ENCODE data around the gene SND1. TPM values are rescaled to one million over a fixed set of nuclear protein-coding genes. Genes with fewer than 3 reads are reported as not detected.

Gene SND1
- total and polyA plus RNA-seq, 10 of the 15 experiments (the other 5 are each of a cell fraction or from before 2014, with no cell fraction given) = 52.4 to 270 (median 146) TPM

DNA sequence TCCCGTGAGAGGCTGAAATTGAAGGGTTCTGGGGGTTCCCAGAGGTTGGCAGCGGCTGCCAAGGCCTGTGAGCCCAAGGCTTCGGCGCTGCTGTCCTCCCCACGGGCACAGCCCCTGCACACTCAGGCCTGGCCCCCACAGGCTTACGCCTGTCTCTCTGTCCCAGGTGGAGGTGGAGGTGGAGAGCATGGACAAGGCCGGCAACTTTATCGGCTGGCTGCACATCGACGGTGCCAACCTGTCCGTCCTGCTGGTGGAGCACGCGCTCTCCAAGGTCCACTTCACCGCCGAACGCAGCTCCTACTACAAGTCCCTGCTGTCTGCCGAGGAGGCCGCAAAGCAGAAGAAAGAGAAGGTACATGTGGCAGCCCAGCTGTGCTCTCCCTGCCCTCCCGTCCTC is 422.3 kb downstream of the SND1 start:
- FAIRE-seq = no peak
- Histone ChIP-seq H2AFZ (ENCODE audit: control insufficient read depth, low read depth, low read length) (no peak overlapping the region), H3K9ac (ENCODE audit: control insufficient read depth, insufficient read depth, low read length) (no peak overlapping the region), H3K27me3 (replicated peaks in 1 of 2; ENCODE audit: control insufficient read depth in 2 of 2, insufficient read depth in 2 of 2, low read length in 1 of 2) (no peaks in the 10 kb centered on the region), H3K36me3 (ENCODE audit: control insufficient read depth in 2 of 2, insufficient read depth in 2 of 2, low read length in 1 of 2) (peaks cover 29 to 42% of the 10 kb centered on the region in 2 experiments), H4K20me1 (ENCODE audit: control insufficient read depth, insufficient read depth) (no peaks in the 10 kb centered on the region; the same call in 1 of the 2 replicates), H3K79me2 (ENCODE audit: control insufficient read depth, insufficient read depth, low read length) (no peaks in the 10 kb centered on the region), H3K27ac (ENCODE audit: control insufficient read depth, insufficient read depth) (no peak overlapping the region), H3K4me2 (ENCODE audit: control insufficient read depth, insufficient read depth) (no peak overlapping the region), H3K9me3 (replicated peaks; ENCODE audit: control insufficient read depth, insufficient read depth, low read length) (no peaks in the 10 kb centered on the region), H3K4me3 (no peak overlapping the region), H3K4me1 (ENCODE audit: control insufficient read depth, insufficient read depth, low read length) (no peaks in the 10 kb centered on the region)
- TF ChIP-seq, protein P1, sequence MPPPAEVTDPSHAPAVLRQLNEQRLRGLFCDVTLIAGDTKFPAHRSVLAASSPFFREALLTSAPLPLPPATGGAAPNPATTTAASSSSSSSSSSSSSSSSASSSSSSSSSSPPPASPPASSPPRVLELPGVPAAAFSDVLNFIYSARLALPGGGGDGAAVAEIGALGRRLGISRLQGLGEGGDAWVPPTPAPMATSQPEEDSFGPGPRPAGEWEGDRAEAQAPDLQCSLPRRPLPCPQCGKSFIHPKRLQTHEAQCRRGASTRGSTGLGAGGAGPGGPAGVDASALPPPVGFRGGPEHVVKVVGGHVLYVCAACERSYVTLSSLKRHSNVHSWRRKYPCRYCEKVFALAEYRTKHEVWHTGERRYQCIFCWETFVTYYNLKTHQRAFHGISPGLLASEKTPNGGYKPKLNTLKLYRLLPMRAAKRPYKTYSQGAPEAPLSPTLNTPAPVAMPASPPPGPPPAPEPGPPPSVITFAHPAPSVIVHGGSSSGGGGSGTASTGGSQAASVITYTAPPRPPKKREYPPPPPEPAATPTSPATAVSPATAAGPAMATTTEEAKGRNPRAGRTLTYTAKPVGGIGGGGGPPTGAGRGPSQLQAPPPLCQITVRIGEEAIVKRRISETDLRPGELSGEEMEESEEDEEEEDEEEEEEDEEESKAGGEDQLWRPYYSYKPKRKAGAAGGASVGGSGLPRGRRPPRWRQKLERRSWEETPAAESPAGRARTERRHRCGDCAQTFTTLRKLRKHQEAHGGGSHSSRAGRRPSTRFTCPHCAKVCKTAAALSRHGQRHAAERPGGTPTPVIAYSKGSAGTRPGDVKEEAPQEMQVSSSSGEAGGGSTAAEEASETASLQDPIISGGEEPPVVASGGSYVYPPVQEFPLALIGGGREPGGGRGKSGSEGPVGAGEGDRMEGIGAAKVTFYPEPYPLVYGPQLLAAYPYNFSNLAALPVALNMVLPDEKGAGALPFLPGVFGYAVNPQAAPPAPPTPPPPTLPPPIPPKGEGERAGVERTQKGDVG (CRISPR knock-in tag; IDR thresholded peaks at IDR 0.05) = no peak
- TF ChIP-seq FOXK2 (IDR thresholded peaks at IDR 0.05) (no peak), HDAC2 (IDR thresholded peaks at IDR 0.05) (no peak), KDM1A (IDR thresholded peaks at IDR 0.05; ENCODE audit: borderline replicate concordance) (no peak), EZH2 (IDR thresholded peaks at IDR 0.05; ENCODE audit: borderline replicate concordance, control insufficient read depth, low read depth, low read length) (no peak), SPI1 (IDR thresholded peaks at IDR 0.05; ENCODE audit: borderline replicate concordance, insufficient read depth, low read depth, low read length) (no peak), PAX8 (IDR thresholded peaks at IDR 0.05) (no peak), RBBP5 (conservative IDR thresholded peaks at IDR 0.05) (no peak), MXI1 (IDR thresholded peaks at IDR 0.05; ENCODE audit: low read depth, low read length) (no peak), GABPA (IDR thresholded peaks at IDR 0.05; ENCODE audit: low read depth) (no peak), ATF7 (IDR thresholded peaks at IDR 0.05; ENCODE audit: low read depth) (no peak), MEF2B (IDR thresholded peaks at IDR 0.05; ENCODE audit: partially characterized antibody, poor library complexity, severe bottlenecking) (no peak), RUNX3 (IDR thresholded peaks at IDR 0.05; ENCODE audit: low read length) (no peak), E2F4 (IDR thresholded peaks at IDR 0.05; ENCODE audit: low read depth, low read length) (no peak), USF1 (IDR thresholded peaks at IDR 0.05; ENCODE audit: borderline replicate concordance, extremely low read length, insufficient read depth, low read depth, low read length) (no peak), NKRF (conservative IDR thresholded peaks at IDR 0.05) (no peak)
- TF ChIP-seq, protein P2, sequence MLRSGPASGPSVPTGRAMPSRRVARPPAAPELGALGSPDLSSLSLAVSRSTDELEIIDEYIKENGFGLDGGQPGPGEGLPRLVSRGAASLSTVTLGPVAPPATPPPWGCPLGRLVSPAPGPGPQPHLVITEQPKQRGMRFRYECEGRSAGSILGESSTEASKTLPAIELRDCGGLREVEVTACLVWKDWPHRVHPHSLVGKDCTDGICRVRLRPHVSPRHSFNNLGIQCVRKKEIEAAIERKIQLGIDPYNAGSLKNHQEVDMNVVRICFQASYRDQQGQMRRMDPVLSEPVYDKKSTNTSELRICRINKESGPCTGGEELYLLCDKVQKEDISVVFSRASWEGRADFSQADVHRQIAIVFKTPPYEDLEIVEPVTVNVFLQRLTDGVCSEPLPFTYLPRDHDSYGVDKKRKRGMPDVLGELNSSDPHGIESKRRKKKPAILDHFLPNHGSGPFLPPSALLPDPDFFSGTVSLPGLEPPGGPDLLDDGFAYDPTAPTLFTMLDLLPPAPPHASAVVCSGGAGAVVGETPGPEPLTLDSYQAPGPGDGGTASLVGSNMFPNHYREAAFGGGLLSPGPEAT (IDR thresholded peaks at IDR 0.05; ENCODE audit: low read depth) = no peak
- ChIA-PET POLR2A (no interaction called here), RAD21 (ENCODE audit: unreplicated experiment) (no interaction called here), CTCF (no interaction called here), SMC1A (ENCODE audit: uncharacterized antibody, unreplicated experiment) (no interaction called here)
- BruUV-seq (replicated peaks) = no TSS peak
- 92% methylated on average over 18 of the region's 19 CpGs for WGBS (ENCODE audit: insufficient coverage, insufficient replicate concordance, low lambda C conversion rate, missing lambda C conversion rate)
- in situ Hi-C loops (cut with MboI) (no loop called here), intact Hi-C loops (cut with micrococcal nuclease; ENCODE audit: unreplicated experiment) (no loop called here)
- DNase-seq (ENCODE audit: low read depth, low spot score) = no peak
- no peak for ATAC-seq

Measured in GM12878 (cell line).